H1 (cell line): ENCODE data around the gene CIB4. TPM values are rescaled to one million over a fixed set of nuclear protein-coding genes. Genes with fewer than 3 reads are reported as not detected.
A peak's percentile ranks its signal among the peaks of the same experiment; 100 is the strongest.

Source experiments
- CTCF ChIA-PET: fragments of 300-600 bp; sonication (Branson Sonifier 250); formaldehyde crosslinking; loops from one replicate; lab custom pipeline; 2021; ENCODE audit not compliant: partially characterized antibody; lab: Charles Lee
- POLR2A ChIA-PET: fragments of 300-600 bp; sonication (Branson Sonifier 250); formaldehyde crosslinking; loops from one replicate; lab custom pipeline; 2021; ENCODE audit warnings: inconsistent platforms; ENCODE audit not compliant: partially characterized antibody; lab: Charles Lee
- DNase-seq, 2 experiments: peaks; one replicate each; pipeline versions ENCODE4 v3.0.0 to v3.0.0-alpha.2; 2010 to 2022; ENCODE audit warnings: low spot score in 2 of 2, low read depth in 1 of 2, mixed read lengths in 1 of 2
- FAIRE-seq: peaks from 2 replicates; lab custom pipeline; 2011; peaks lifted over from hg19 to GRCh38; lab: Jason Lieb, UNC
- H2AFZ ChIP-seq: 2 replicates; pipeline ENCODE4 v1.8.1; 2012; ENCODE audit warnings: low read length, inconsistent platforms
- H2AK5ac ChIP-seq: 2 replicates; pipeline ENCODE4 v1.6.1; 2013; ENCODE audit warnings: low read depth, low read length
- H2BK120ac ChIP-seq: replicated peaks from 2 replicates; pipeline ENCODE3; 2013; ENCODE audit warnings: low read depth, low read length, inconsistent platforms
- H2BK12ac ChIP-seq: 2 replicates; pipeline ENCODE4 v1.6.1; 2013; ENCODE audit warnings: low read depth, low read length
- H2BK15ac ChIP-seq: 2 replicates; pipeline ENCODE4 v1.6.1; 2013; ENCODE audit warnings: low read length
- H2BK20ac ChIP-seq: 2 replicates; pipeline ENCODE4 v1.6.1; 2013; ENCODE audit warnings: low read length
- H2BK5ac ChIP-seq: 2 replicates; pipeline ENCODE4 v1.6.1; 2013; ENCODE audit warnings: low read depth, low read length
- H3K14ac ChIP-seq: 2 replicates; pipeline ENCODE4 v1.6.1; 2013; ENCODE audit warnings: inconsistent platforms; ENCODE audit not compliant: insufficient read length
- H3K18ac ChIP-seq: 2 replicates; pipeline ENCODE4 v1.6.1; 2013; ENCODE audit warnings: low read length; ENCODE audit errors: extremely low read depth
- H3K23ac ChIP-seq: 2 replicates; pipeline ENCODE4 v1.6.1; 2013; ENCODE audit warnings: inconsistent platforms; ENCODE audit not compliant: insufficient read length
- H3K23me2 ChIP-seq: 2 replicates; pipeline ENCODE4 v1.6.1; 2013; ENCODE audit warnings: low read depth, low read length
- H3K27ac ChIP-seq: 2 replicates; pipeline ENCODE4 v1.6.1; 2011; ENCODE audit warnings: low read depth, low read length, inconsistent platforms
- H3K27me3 ChIP-seq, 4 experiments: replicated peaks in 1 of 4; 1 replicate in 1 of 4; 2 replicates in 3 of 4; pipeline versions ENCODE4 v1.6.1 to v1.8.1; 2011 to 2013; ENCODE audit warnings: low read length in 3 of 4, mild to moderate bottlenecking in 3 of 4, inconsistent platforms in 2 of 4, mixed read lengths in 2 of 4, moderate library complexity in 1 of 4; ENCODE audit not compliant: control insufficient read depth in 3 of 4, insufficient read depth in 3 of 4; ENCODE audit errors: extremely low read depth in 1 of 4
- H3K36me3 ChIP-seq, 4 experiments: 2 replicates each; pipeline versions ENCODE4 v1.6.1 to v1.8.1; 2011 to 2013; ENCODE audit warnings: mild to moderate bottlenecking in 4 of 4, low read length in 3 of 4, moderate library complexity in 2 of 4, control low read depth in 1 of 4, inconsistent platforms in 1 of 4; ENCODE audit not compliant: insufficient read depth in 4 of 4, control insufficient read depth in 2 of 4
- H3K4ac ChIP-seq: replicated peaks from 2 replicates; pipeline ENCODE3; 2013; ENCODE audit warnings: low read length, low read depth, mixed read lengths, inconsistent platforms; ENCODE audit not compliant: insufficient read length
- H3K4me1 ChIP-seq, 4 experiments: replicated peaks in 1 of 4; 1 replicate in 1 of 4; 2 replicates in 3 of 4; pipeline versions ENCODE4 v1.6.1 to v1.8.1; 2011 to 2013; ENCODE audit warnings: low read length in 3 of 4, inconsistent platforms in 2 of 4, mixed read lengths in 1 of 4; ENCODE audit not compliant: insufficient read depth in 4 of 4, control insufficient read depth in 3 of 4
- H3K4me2 ChIP-seq, 2 experiments: 2 replicates each; pipeline versions ENCODE4 v1.6.1 to v1.8.1; 2011 to 2013; ENCODE audit warnings: low read depth in 2 of 2, low read length in 2 of 2, control low read depth in 1 of 2, inconsistent platforms in 1 of 2, mild to moderate bottlenecking in 1 of 2; ENCODE audit not compliant: insufficient read depth in 1 of 2
- H3K4me3 ChIP-seq, 4 experiments: fragments of 200-600, 300-600 bp in 1 of 4; sonication (generic), shearing (Covaris generic), sonication (Bioruptor Twin) in 1 of 4; 2 replicates each; pipeline versions ENCODE4 v1.5.1 to v1.8.1; 2011 to 2016; ENCODE audit warnings: low read length in 4 of 4, low read depth in 3 of 4, control low read depth in 2 of 4, inconsistent platforms in 2 of 4, mild to moderate bottlenecking in 2 of 4, mixed read lengths in 1 of 4, moderate library complexity in 1 of 4; ENCODE audit not compliant: insufficient read depth in 2 of 4; ENCODE audit errors: extremely low read depth in 1 of 4
- H3K56ac ChIP-seq: replicated peaks from 2 replicates; pipeline ENCODE3; 2013; ENCODE audit warnings: low read depth, mild to moderate bottlenecking, mixed read lengths, low read length, inconsistent platforms; ENCODE audit not compliant: insufficient read length
- H3K79me1 ChIP-seq: 2 replicates; pipeline ENCODE4 v1.6.1; 2013; ENCODE audit warnings: low read depth, low read length, control low read depth
- H3K79me2 ChIP-seq, 2 experiments: 2 replicates each; pipeline versions ENCODE4 v1.6.1 to v1.8.1; 2012 to 2013; ENCODE audit warnings: low read length in 2 of 2, mild to moderate bottlenecking in 2 of 2, inconsistent platforms in 1 of 2; ENCODE audit not compliant: insufficient read depth in 2 of 2, control insufficient read depth in 1 of 2
- H3K9ac ChIP-seq, 4 experiments: replicated peaks in 1 of 4; 1 replicate in 1 of 4; 2 replicates in 3 of 4; pipeline versions ENCODE4 v1.6.1 to v1.8.1; 2011 to 2013; ENCODE audit warnings: low read depth in 3 of 4, low read length in 3 of 4, control low read depth in 2 of 4, mild to moderate bottlenecking in 2 of 4, moderate library complexity in 2 of 4, inconsistent platforms in 1 of 4; ENCODE audit errors: extremely low read depth in 1 of 4
- H3K9me3 ChIP-seq, 2 experiments: 2 replicates each; pipeline versions ENCODE4 v1.6.1 to v1.8.1; 2012 to 2013; ENCODE audit warnings: mild to moderate bottlenecking in 2 of 2, moderate library complexity in 2 of 2, control low read depth in 1 of 2, inconsistent platforms in 1 of 2, low read depth in 1 of 2, low read length in 1 of 2, mixed read lengths in 1 of 2; ENCODE audit not compliant: insufficient read depth in 2 of 2
- H4K20me1 ChIP-seq, 2 experiments: replicated peaks in 1 of 2; 2 replicates each; pipeline versions ENCODE3 to v1.8.1; 2011 to 2013; ENCODE audit warnings: inconsistent platforms in 2 of 2, low read length in 2 of 2, mild to moderate bottlenecking in 1 of 2; ENCODE audit not compliant: insufficient read depth in 2 of 2, control insufficient read depth in 1 of 2
- H4K5ac ChIP-seq: 2 replicates; pipeline ENCODE4 v1.6.1; 2013; ENCODE audit warnings: low read length, low read depth, mixed read lengths, inconsistent platforms; ENCODE audit not compliant: insufficient read length
- H4K8ac ChIP-seq: 2 replicates; pipeline ENCODE4 v1.8.0; 2013; ENCODE audit warnings: mild to moderate bottlenecking, moderate library complexity, low read length, inconsistent platforms; ENCODE audit not compliant: insufficient read depth; ENCODE audit errors: extremely low read depth
- H4K91ac ChIP-seq: replicated peaks from 2 replicates; pipeline ENCODE3; 2013; ENCODE audit warnings: low read length, mixed read lengths, inconsistent platforms; ENCODE audit not compliant: insufficient read length
- ATF2 ChIP-seq: IDR thresholded peaks from 2 replicates; pipeline ENCODE4 v1.6.1; 2012; ENCODE audit warnings: low read length, inconsistent platforms
- E2F6 ChIP-seq: IDR thresholded peaks from 2 replicates; pipeline ENCODE4 v1.6.1; 2012; ENCODE audit warnings: inconsistent platforms
- EZH2 ChIP-seq: fragments of 200-600 bp; sonication (generic); IDR thresholded peaks from 2 replicates; pipeline ENCODE4 v1.7.1; 2012; ENCODE audit warnings: low read depth, mild to moderate bottlenecking, moderate library complexity, low read length, inconsistent platforms; ENCODE audit not compliant: severe bottlenecking
- FOSL1 ChIP-seq: IDR thresholded peaks from 2 replicates; pipeline ENCODE4 v1.6.1; 2011; ENCODE audit warnings: mild to moderate bottlenecking, low read depth, low read length, moderate library complexity; ENCODE audit not compliant: insufficient read depth
- KDM4A ChIP-seq: IDR thresholded peaks from one replicate; pipeline ENCODE4 v1.7.1; 2012; ENCODE audit warnings: low read depth, mild to moderate bottlenecking, moderate library complexity, low read length, inconsistent platforms; ENCODE audit not compliant: severe bottlenecking
- MAFK ChIP-seq: IDR thresholded peaks from 2 replicates; pipeline ENCODE4 v1.6.1; 2012; ENCODE audit warnings: low read depth, mild to moderate bottlenecking, improper control_type of control experiment, low read length
- PHF8 ChIP-seq: fragments of 200-600 bp; sonication (generic); conservative IDR thresholded peaks from 2 replicates; pipeline ENCODE4 v1.7.1; 2012; ENCODE audit warnings: low read depth, mild to moderate bottlenecking, inconsistent platforms, low read length, moderate library complexity
- RXRA ChIP-seq: IDR thresholded peaks from 2 replicates; pipeline ENCODE4 v1.6.1; 2011; ENCODE audit warnings: low read depth, mild to moderate bottlenecking, low read length, moderate library complexity; ENCODE audit not compliant: insufficient read depth
- SP1 ChIP-seq: IDR thresholded peaks from 2 replicates; pipeline ENCODE4 v1.6.1; 2011; ENCODE audit warnings: low read depth, low read length
- TEAD4 ChIP-seq: IDR thresholded peaks from 2 replicates; pipeline ENCODE4 v1.6.1; 2012; ENCODE audit warnings: low read depth, low read length, inconsistent platforms, mixed read lengths
- WGBS, 2 experiments: shearing (Covaris generic) in 1 of 2; methylation state at CpG; one replicate each; pipeline versions ENCODE4 v1.1.6 to v1.1.7; 2013 to 2015; ENCODE audit warnings: low lambda C conversion rate in 2 of 2, mixed read lengths in 2 of 2, inconsistent platforms in 1 of 2, low coverage in 1 of 2, missing lambda C conversion rate in 1 of 2; ENCODE audit not compliant: insufficient replicate concordance in 2 of 2, insufficient coverage in 1 of 2, insufficient read length in 1 of 2; ENCODE audit errors: extremely low coverage in 1 of 2, missing lambda C conversion rate in 1 of 2; 5-methylcytosine and 5-hydroxymethylcytosine counted together
- polyA plus RNA-seq, 7 experiments: library from polyadenylated mRNA; depleted of rRNA in 3 of 7; stranded (reverse) in 5 of 7; unstranded in 2 of 7; fragments of >200 nt in 5 of 7; fragments of 200-250 nt in 2 of 7; gene quantifications; 1 replicate in 5 of 7; 2 replicates in 1 of 7; 4 replicates in 1 of 7; pipeline versions ENCODE4 v1.2.1 to v1.2.3, GENCODE V29; 2011 to 2013; ENCODE audit warnings: missing spikeins in 2 of 7, mixed read lengths in 2 of 7
- total RNA-seq: library from RNA; stranded (reverse); fragmentation: NEBNext Ultra II Directional; extraction: Animal tissue kit (Norgen Biotek cat#: 25700); gene quantifications from 2 replicates; pipeline ENCODE4 v1.2.1, GENCODE V29; 2021

Gene CIB4
- total and polyA plus RNA-seq, 2 of the 8 experiments (the other 6 are each of a cell fraction or from before 2014, with no cell fraction given) = not detected

GRCh38 chr2:26567534-26567933 lies 73.6 kb downstream of the CIB4 start:
- H4K5ac ChIP-seq = no peak overlapping the region
- H2AK5ac ChIP-seq = no peak overlapping the region
- H2BK15ac ChIP-seq = no peak overlapping the region
- DNase-seq = no peak
- no peaks in the 10 kb centered on the region for H3K36me3 ChIP-seq
- H3K79me2 ChIP-seq = no peaks in the 10 kb centered on the region
- H3K27me3 ChIP-seq = peaks cover 0 to 7% (median 3%) of the 10 kb centered on the region in 4 experiments; a peak in 4 of 7 replicates
- H2BK20ac ChIP-seq = no peak overlapping the region
- H3K79me1 ChIP-seq = no peaks in the 10 kb centered on the region
- no peaks in the 10 kb centered on the region for H4K20me1 ChIP-seq
- H3K18ac ChIP-seq = no peak overlapping the region
- peaks cover 6 to 10% (median 9%) of the 10 kb centered on the region in 4 experiments; a peak in 5 of 7 replicates for H3K4me1 ChIP-seq
- H2AFZ ChIP-seq = no peak overlapping the region
- peak overlapping the region in 1 of 4 experiments; percentile 14; a peak in 1 of 8 replicates for H3K4me3 ChIP-seq
- no peak overlapping the region for H4K8ac ChIP-seq
- no peak overlapping the region for H2BK120ac ChIP-seq
- FAIRE-seq = no peak
- no peak overlapping the region for H4K91ac ChIP-seq
- no peak overlapping the region for H3K27ac ChIP-seq
- H3K9me3 ChIP-seq = no peaks in the 10 kb centered on the region
- no peak overlapping the region for H3K14ac ChIP-seq
- no peak overlapping the region for H3K23ac ChIP-seq
- no peaks in the 10 kb centered on the region for H3K23me2 ChIP-seq
- H3K56ac ChIP-seq = no peak overlapping the region
- ChIA-PET POLR2A (interaction anchor here (1.2 kb wide), 1 partner anchor 9 kb away, joined by 3 read pairs; no protein-coding TSS in a partner anchor), CTCF (interaction anchor here (1.1 to 2.1 kb wide), 3 partner anchors 10 to 14 kb away, joined by 3 to 10 read pairs (median 4); no protein-coding TSS in a partner anchor)
- no peak overlapping the region for H3K9ac ChIP-seq
- H2BK5ac ChIP-seq = no peak overlapping the region
- H2BK12ac ChIP-seq = no peak overlapping the region
- WGBS, 2 experiments = 16% methylated on average over 3 of the region's 3 CpGs; no CpG with 5 or more reads in 1 of the 2 experiments
- H3K4me2 ChIP-seq = peak overlapping the region; percentile 8 to 35; a peak in 2 of 4 replicates
- no peak overlapping the region for H3K4ac ChIP-seq
- TF ChIP-seq PHF8 = no peak
- no peak for TF ChIP-seq RXRA
- TF ChIP-seq EZH2 = no peak
- TF ChIP-seq E2F6 = no peak
- TF ChIP-seq TEAD4 = no peak
- no peak for TF ChIP-seq MAFK
- TF ChIP-seq FOSL1 = no peak
- peak; percentile 70; the same call in 1 of the 2 replicates for TF ChIP-seq ATF2
- no peak for TF ChIP-seq KDM4A
- TF ChIP-seq SP1 = no peak
